DMS 273 (cell line): ENCODE results near the gene FCRLA.
"Not testable (repeated sequence)": the region's sequence is repeated elsewhere in the genome, so short reads cannot be mapped to it uniquely, and the experiment has no call there.

Experiments
- DNase-seq: peaks from one replicate; lab custom pipeline; 2025; ENCODE audit not compliant: unreplicated experiment; lab: John Stamatoyannopoulos, UW

FCRLA gene, protein sequence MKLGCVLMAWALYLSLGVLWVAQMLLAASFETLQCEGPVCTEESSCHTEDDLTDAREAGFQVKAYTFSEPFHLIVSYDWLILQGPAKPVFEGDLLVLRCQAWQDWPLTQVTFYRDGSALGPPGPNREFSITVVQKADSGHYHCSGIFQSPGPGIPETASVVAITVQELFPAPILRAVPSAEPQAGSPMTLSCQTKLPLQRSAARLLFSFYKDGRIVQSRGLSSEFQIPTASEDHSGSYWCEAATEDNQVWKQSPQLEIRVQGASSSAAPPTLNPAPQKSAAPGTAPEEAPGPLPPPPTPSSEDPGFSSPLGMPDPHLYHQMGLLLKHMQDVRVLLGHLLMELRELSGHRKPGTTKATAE

DNA sequence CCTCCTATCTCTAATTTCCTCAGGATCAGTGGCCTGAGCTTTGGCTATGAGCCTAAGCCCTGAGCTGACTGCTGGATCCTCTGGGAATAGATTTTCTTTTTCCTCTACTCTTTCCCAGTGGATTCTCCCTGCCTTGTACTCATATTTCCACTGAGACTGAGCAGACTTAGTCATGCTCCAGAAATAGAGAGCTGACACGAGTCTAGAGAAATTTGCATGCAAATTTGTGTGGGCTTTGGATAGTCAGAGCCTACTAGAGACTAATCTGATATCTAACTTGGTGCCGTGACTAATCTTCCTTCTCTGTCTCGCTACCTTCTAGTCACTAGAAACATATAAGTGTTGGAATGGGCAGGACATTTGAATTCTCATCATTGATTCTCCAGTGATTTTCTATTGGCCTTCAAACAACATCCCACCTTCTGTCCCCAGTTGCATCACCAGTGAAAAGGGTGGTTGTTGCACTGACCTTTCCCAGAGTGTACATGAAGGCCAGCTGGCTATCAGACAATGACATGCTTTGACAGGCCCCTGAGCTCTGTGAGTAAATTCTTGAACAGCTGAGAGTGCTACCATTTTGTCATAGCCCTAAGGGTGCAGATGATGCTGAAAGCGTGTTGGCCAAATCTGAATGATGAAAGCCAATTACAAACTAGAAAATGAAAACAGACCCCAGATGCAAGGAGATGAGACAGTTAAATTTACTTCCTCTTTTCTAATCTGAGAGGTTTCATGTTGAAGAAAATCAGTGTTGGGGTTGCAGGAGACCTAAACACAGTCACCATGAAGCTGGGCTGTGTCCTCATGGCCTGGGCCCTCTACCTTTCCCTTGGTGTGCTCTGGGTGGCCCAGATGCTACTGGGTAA, at the start of gene FCRLA:
Gene FCRLA (plus strand): TSS at position 748 of the 866 bp plus-strand sequence. CDS start 36 bp downstream, at position 784.
- DNase-seq: peak; percentile 43

DNA sequence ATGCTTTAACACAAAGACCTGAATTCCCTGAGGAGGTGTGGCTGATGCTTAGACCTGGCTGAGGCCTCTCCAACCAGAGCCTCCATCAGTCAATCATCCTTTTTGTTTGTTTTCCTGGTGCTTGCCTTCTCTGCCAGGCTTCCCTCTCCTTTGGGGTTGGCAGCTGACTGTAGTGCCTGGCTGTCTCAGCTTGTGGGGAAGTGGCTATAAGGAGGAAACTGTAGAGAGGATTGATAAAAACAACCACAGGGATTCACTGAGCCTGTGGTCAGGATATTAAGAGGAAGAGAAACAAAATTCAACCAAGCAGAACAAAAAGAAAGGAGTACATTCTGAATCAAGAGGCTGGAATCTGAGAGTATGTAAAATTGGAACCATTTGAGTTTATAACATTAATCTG, 48.5 kb upstream of the FCRLA start:
- DNase-seq: not testable (repeated sequence)

DNA sequence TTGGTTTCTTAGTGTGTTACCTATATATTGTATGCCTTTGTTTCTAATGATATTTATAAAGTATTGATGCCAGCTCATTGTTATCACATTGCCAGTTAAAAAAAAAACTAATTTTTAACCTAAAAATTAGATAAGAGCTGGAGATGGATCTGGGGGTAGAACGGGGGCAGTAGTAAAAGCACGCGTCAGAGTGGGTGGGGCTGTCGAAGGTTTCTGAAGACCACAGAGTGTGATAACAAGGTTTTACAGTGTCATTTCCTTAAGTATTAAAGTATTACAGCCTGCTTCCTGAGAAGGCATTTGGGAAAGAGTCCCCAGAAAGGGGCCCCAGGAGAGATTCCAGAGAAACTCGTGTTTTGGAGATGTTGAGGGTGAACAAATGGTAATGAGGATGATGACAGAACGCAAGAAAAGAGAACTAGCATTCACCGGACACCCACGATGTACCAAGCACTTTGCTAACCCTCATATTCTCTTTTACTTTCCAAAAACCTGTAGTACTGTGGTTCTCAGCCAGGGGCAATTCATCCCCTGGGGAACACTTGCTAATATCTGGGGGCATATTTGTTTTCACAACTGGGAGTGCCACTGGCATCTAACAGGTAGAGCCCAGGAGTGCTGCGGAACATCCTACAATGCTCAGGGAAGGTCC, 45.2 kb upstream of the FCRLA start:
- not testable (repeated sequence) for DNase-seq

DNA sequence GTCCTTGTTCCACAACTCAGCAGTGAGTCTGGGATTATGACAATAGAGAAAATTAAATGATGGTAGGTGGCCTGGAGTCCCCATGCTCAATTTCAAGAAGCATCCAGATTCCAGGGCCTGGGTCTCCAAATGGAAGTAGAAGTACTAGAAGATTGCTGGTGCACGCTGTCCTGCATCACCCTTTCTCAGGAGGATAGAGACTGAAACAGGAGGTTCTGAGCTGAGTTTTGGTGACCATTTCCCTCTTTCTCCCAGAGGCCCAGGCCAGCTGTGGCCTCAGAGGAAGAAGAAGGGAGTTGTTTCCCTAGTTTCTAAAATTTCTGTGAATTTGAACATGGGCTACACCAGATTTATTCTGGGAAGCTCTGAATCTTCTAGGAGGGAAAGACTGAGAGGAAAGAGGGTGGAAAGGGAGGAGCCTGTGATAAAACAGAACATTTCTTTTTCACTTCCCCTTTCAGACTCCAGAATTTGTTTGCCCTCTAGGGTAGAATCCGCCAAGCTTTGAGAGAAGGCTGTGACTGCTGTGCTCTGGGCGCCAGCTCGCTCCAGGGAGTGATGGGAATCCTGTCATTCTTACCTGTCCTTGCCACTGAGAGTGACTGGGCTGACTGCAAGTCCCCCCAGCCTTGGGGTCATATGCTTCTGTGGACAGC, 44.2 kb upstream of the FCRLA start, which contains the start of gene FCGR2B:
Gene FCGR2B (plus strand): TSS at position 460 of the 656 bp plus-strand sequence. CDS start 99 bp downstream, at position 559.
- DNase-seq: not testable (repeated sequence)

DNA sequence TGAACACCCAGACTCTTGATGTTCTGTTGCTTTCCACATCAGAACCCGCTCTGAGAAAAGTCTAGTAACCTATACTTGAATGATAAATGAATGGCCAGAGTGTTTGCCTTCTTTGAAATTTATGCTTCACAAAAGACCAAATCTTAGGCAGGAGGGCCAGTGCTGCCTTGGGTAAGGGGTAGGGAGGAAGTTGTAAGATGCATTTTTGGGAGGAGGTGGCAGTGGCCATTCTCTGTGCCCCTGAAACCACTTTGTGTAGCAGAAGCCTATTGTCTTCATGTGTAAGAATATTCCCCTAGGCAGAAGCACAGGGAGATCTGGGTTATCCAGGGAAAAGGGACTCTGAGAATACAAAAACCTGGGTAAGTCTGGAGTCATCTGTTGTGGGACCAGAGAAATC, 43.5 kb upstream of the FCRLA start:
- DNase-seq: not testable (repeated sequence)

DNA sequence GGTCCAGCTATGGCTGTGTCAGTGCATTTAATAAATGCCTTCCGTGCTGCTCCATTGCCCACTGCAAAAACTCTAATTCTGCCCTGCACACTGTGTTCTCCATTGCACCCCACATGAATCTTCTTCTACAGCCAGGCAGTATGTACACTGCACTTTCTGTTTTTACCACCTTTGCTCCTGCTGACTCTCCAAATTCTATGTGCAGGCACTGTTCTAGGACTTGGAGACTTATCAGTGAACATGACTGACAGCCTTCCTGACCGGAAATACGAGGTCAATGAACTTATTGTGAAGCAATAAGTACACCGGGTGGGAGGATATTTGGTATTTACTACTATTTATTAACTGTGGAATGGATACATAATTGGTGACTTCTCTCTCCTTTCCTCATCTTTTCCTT, 42.3 kb upstream of the FCRLA start:
- not testable (repeated sequence) for DNase-seq

DNA sequence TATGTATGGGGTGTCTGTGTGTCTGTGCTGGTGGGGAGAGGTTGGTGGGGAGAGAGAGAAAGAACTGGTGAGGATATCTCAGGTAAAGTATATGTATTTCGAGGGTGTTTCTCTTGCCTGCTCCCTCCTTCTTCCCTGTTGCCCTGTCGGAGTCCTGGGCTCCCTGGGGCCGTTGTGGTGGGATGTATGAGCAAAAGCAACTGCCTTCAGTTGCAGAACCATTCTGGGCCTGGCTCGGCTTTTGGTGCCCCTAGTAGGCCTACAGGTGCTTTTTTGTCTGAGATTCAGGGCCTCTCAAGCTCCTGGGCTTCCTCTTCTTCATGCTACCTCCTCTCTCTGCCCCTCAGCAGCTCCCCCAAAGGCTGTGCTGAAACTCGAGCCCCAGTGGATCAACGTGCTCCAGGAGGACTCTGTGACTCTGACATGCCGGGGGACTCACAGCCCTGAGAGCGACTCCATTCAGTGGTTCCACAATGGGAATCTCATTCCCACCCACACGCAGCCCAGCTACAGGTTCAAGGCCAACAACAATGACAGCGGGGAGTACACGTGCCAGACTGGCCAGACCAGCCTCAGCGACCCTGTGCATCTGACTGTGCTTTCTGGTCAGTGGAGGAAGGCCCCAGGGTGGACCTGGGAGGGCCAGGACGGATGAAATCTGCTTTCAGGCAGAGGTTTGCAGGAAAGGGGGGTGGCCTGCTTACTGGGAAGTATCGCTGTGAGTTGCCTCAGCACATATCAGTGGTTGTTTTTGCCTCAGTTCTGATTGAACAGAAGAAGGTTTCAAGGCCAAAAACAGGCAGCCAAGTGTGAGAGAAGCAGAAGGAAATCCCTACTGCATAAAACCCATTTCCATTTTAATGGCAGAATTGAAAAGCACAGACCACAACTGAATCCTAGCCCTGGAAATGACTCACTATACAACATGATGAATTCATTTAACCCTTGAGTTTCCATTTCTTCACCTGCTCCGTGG, 35.7 kb upstream of the FCRLA start:
- not testable (repeated sequence) for DNase-seq

DNA sequence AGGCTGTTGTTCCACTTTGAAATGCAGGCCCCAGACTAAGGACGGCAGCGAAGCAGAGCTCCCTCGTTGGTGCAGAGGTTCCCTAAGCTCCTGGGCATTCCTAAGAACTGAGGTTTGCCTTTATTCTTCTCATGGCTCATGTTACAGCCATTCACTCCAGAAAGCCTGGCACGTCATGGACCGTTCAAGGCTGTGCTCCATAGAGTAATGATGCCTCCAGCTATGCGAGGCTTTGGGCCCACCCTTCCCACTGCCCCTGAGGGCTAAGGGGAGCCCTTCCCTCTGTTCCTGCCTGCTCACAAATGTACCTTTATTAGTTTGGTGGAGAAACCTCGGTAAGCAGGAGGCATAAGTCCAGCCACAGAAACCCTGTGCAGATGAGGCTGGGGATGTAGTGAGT, 33.6 kb upstream of the FCRLA start:
- not testable (repeated sequence) for DNase-seq

DNA sequence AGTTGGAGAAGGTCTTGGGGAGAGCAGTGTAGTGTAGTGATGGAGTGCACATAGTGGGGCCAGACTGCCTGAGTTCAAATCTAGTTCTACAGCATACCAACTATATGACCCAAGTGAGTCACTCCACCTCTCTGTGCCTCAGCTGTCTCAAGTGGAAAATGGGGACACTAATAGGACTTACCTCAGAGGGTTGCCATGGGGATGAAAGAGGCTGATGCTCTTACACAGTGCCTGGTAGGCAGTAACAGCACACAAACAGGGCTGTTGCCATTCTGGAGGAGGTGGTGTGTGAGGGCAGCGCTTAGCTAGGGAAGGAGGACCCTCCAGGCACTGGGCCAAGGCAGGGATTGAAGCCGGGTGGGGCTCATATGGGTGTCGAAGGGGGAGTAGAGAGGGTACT, 32.6 kb upstream of the FCRLA start:
- not testable (repeated sequence) for DNase-seq

DNA sequence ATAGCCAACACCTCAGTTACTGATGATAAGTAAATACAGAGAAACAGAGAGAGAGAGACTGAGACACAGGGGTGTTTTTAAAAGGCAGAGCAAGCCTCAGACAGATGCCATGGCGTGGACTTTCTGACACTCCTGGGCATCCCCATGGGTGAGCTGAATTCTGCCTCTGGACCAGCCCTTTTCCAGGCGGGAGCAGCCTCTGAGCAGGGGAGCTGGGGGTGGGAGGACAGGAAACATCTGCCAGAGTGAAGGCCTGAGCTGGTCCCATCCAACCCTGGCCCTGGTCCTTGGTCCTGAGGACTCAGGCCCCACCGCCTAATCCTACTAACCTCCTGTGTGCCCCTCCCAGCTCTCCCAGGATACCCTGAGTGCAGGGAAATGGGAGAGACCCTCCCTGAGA, 32.1 kb upstream of the FCRLA start:
- DNase-seq: not testable (repeated sequence)

DNA sequence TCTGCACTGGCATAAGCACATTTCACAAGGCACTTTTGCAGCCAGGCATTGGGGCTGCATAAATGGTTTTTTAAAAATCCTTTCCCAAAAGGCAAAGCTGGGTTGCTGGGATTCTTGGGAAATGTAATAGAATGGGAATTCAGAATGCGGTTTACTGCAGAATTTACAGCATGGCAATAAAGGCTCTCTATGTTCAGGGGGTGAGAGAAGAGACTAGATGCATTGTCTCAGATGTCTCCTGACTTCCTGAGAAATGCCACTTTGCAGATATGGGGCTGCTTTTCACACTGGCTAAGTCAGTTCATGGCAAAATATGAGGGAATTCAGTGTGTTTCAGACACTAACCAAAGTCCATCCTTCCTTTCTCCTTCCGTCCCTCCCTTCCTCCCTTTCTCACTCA, 30.6 kb upstream of the FCRLA start:
- no peak for DNase-seq

DNA sequence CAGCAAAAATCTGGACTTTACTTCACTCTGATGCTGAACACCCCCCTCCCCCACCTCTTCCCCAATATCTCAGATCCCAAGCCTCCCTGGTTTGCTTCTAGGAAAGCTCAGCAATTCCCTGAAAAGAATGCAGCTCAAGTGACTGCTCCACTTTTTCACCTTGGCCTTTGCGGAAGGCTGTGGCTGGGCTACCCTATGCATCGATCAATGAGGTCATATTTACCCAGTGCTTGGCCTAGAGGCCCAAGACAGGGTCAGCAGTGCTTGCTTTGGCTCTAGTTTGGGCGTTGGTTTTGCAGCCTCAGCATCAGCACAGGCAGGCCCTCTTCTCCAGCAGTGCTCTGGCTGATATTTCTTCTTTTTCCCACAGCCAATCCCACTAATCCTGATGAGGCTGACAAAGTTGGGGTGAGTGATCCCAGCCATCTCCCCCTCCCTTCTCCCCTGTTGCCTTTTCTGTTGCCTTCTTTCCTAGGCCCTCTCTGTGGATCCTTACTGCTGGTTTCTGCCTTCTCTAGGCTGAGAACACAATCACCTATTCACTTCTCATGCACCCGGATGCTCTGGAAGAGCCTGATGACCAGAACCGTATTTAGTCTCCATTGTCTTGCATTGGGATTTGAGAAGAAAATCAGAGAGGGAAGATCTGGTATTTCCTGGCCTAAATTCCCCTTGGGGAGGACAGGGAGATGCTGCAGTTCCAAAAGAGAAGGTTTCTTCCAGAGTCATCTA, 29.9 kb upstream of the FCRLA start:
- DNase-seq: no peak

DNA sequence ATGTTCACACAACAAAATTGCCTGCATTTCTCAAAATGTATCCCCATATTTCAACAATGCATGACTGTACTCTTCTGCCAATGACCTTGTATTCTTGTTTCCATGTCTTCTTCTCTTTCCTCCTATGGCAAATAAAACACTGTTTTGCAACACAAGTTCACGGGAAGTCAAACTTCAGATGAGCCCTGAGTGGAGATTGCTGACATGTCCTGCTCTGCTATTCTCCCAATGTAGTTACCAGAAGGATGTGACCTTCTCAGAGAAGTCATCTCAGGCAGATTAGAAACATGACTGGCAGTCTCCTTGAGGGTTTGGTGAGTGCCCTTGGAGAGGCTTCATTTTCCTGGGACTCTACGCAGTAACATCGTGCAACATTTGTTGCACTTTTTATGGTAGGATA, 28.5 kb upstream of the FCRLA start:
- no peak for DNase-seq

DNA sequence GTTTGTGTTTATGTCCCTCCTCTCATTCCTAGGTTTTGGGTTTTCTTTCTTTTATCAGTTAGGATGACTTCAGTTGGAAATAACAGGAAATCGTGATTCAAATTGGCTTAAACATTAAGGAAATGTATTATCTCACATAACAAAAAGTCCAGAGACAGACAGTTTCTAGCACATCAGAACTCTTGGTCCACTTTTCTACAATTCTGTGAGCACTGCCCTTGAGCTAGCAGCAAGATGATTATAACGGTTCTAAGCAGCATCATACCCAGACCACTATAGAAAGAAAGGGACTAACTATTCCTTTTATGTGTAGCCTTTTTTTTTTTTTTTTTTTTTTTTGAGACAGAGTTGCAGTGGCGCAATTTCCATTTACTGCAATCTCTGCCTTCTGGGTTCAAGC, 25.1 kb upstream of the FCRLA start:
- no peak for DNase-seq

DNA sequence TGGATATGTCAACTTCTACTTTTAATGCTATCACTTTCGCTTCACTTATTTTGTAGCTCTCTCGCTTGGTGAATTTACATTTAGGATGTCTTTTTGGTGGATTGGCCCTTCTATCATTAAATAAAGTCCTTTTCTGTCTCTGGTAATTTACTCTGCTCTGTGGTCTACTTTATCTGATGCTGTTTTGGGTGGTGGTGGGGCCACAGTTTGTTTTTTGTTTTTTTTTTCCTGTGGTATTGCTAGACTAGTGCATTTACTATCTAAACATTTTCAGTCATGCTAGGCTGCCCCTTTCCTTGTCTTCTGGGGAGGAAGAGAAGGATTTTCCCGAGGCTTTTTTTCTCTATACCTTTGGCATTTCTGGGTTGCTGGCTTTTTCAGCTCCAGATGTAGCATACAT, 18.1 kb upstream of the FCRLA start:
- no peak for DNase-seq

DNA sequence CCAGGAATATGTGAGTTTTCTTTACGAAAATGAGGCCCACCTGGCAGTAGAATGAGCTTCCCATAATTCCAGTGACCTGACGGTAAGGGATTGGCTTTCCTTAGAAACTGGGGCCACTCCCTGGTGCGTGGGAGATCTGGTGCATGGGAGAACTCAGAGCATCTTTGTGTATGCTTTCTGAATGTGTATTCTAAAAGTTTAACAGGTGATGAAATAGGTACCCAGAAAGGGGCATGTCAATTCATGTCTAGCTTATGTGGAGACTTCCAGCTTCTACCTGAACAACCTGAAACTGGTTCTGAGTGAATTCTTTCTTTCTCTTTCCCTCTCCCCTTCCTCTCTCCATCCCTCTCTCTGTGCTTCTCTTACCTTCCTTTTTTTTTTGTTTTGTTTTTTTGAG, 15.2 kb upstream of the FCRLA start:
- no peak for DNase-seq

DNA sequence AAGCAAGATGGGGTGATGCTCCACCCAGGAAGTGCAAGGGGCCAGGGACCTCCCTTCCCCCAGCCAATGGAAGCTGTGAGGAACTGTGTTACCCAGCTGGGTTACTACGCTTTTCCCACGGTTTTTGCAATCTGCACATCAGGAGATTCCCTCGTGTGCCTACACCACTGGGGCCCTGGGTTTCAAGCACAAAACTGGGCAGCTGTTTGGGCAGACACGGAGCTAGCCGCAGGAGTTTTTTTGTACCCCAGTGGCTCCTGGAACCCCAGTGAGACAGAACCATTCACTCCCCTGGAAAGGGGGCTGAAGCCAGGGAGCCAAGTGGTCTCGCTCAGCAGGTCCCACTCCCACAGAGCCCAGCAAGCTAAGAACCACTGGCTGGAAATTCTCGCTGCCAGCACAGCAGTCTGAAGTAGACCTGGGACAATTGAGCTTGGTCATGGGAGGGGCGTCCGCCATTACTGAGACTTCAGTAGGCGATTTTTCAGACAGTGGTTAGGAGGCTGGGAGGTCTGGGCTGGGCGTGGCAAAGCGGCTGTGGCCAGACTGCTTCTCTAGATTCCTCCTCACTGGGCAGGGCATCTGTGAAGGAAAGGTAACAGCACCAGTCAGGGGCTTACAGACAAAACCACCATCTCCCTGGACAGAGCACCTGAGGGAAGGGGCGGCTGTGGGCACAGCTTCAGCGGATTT, 13.9 kb upstream of the FCRLA start:
- DNase-seq: not testable (repeated sequence)

DNA sequence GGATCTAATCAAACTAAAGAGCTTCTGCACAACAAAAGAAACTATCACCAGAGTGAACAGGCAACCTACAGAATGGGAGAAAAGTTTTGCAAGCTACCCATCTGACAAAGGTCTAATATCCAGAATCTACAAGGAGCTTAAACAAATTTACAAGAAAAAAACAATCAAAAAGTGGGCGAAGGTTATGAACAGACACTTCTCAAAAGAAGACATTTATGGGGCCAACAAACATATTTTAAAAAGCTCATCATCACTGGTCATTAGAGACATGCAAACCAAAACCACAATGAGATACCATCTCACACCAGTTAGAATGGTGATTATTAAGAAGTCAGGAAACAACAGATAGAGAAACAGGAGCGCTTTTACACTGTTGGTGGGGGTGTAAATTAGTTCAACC, 8.7 kb upstream of the FCRLA start:
- not testable (repeated sequence) for DNase-seq
